ENCODE data around the gene KLLN. TPM values are rescaled to one million over a fixed set of nuclear protein-coding genes. Genes with fewer than 3 reads are reported as not detected.
A peak's percentile ranks its signal among the peaks of the same experiment; 100 is the strongest.
"Not testable (repeated sequence)": the region's sequence is repeated elsewhere in the genome, so short reads cannot be mapped to it uniquely, and the experiment has no call there.

KLLN gene
- total and polyA plus RNA-seq, 2 donors (not counting 1 experiment from before 2014, with no cell fraction given) = 0.49 to 0.66 TPM

- Histone ChIP-seq H3K9ac (ENCODE audit: insufficient read depth, low read length) (no peak overlapping the region), H3K4me3 (replicated peaks in 1 of 4; ENCODE audit: control extremely low read depth in 1 of 4, insufficient read depth in 1 of 4, low read depth in 3 of 4, low read length in 4 of 4) (peak overlapping the region in 2 of 4 experiments; percentile 80 to 85), H3K36me3 (ENCODE audit: control insufficient read depth, insufficient read depth, low read length) (no peaks in the 10 kb centered on the region), H3K79me2 (ENCODE audit: control insufficient read depth, insufficient read depth, low read length) (peaks cover 28% of the 10 kb centered on the region), H3K4me1 (ENCODE audit: control insufficient read depth, extremely low read depth, insufficient read depth, low read length) (peaks cover 3% of the 10 kb centered on the region), H3K27me3 (ENCODE audit: control insufficient read depth, insufficient read depth, low read length) (no peaks in the 10 kb centered on the region), H3K27ac (ENCODE audit: insufficient read depth, low read length) (peak overlapping the region; percentile 88), H3K4me2 (ENCODE audit: extremely low read depth, insufficient read depth, low read length) (peak overlapping the region; percentile 99), H2AFZ (ENCODE audit: low read length) (no peak overlapping the region), H3K9me3 (ENCODE audit: control insufficient read depth, insufficient read depth, low read depth, low read length) (no peaks in the 10 kb centered on the region), H4K20me1 (ENCODE audit: control insufficient read depth, extremely low read depth, insufficient read depth, low read length) (peaks cover 2% of the 10 kb centered on the region)
- TF ChIP-seq CTCF (conservative IDR thresholded peaks at IDR 0.05 in 1 of 2, IDR thresholded peaks at IDR 0.05 in 1 of 2; ENCODE audit: low read depth in 1 of 2, low read length in 2 of 2) (no peak), EZH2 (IDR thresholded peaks at IDR 0.05; ENCODE audit: low read length, missing control alignments) (no peak)
- no peak for DNase-seq (ENCODE audit: low read depth in 2 of 2)
Observed at GRCh38 chr10:87860816-87861403, 2.4 kb downstream of the KLLN start.

- Histone ChIP-seq H3K36me3 (ENCODE audit: control insufficient read depth, insufficient read depth, low read length) (no peaks in the 10 kb centered on the region), H3K4me2 (ENCODE audit: extremely low read depth, insufficient read depth, low read length) (no peak overlapping the region), H3K27me3 (ENCODE audit: control insufficient read depth, insufficient read depth, low read length) (no peaks in the 10 kb centered on the region), H3K9me3 (ENCODE audit: control insufficient read depth, insufficient read depth, low read depth, low read length) (no peaks in the 10 kb centered on the region), H3K79me2 (ENCODE audit: control insufficient read depth, insufficient read depth, low read length) (peaks cover 22% of the 10 kb centered on the region), H2AFZ (ENCODE audit: low read length) (no peak overlapping the region), H3K4me1 (ENCODE audit: control insufficient read depth, extremely low read depth, insufficient read depth, low read length) (peaks cover 3% of the 10 kb centered on the region), H4K20me1 (ENCODE audit: control insufficient read depth, extremely low read depth, insufficient read depth, low read length) (no peaks in the 10 kb centered on the region), H3K27ac (ENCODE audit: insufficient read depth, low read length) (no peak overlapping the region), H3K9ac (ENCODE audit: insufficient read depth, low read length) (no peak overlapping the region), H3K4me3 (replicated peaks in 1 of 4; ENCODE audit: control extremely low read depth in 1 of 4, insufficient read depth in 1 of 4, low read depth in 3 of 4, low read length in 4 of 4) (no peak overlapping the region)
- TF ChIP-seq CTCF (conservative IDR thresholded peaks at IDR 0.05 in 1 of 2, IDR thresholded peaks at IDR 0.05 in 1 of 2; ENCODE audit: low read depth in 1 of 2, low read length in 2 of 2) (peak; percentile 36 to 38), EZH2 (IDR thresholded peaks at IDR 0.05; ENCODE audit: low read length, missing control alignments) (no peak)
- peak; percentile 65 to 72 for DNase-seq (ENCODE audit: low read depth in 2 of 2)
Observed at GRCh38 chr10:87860156-87860795, 3.1 kb downstream of the KLLN start.

- not testable (repeated sequence) for H3K9me3 ChIP-seq (ENCODE audit: control insufficient read depth, insufficient read depth, low read depth, low read length); H3K9ac ChIP-seq (ENCODE audit: insufficient read depth, low read length); DNase-seq (ENCODE audit: low read depth in 2 of 2); H3K79me2 ChIP-seq (ENCODE audit: control insufficient read depth, insufficient read depth, low read length); H2AFZ ChIP-seq (ENCODE audit: low read length); H3K4me1 ChIP-seq (ENCODE audit: control insufficient read depth, extremely low read depth, insufficient read depth, low read length); H3K27me3 ChIP-seq (ENCODE audit: control insufficient read depth, insufficient read depth, low read length); H3K27ac ChIP-seq (ENCODE audit: insufficient read depth, low read length); H3K4me3 ChIP-seq (replicated peaks in 1 of 4; ENCODE audit: control extremely low read depth in 1 of 4, insufficient read depth in 1 of 4, low read depth in 3 of 4, low read length in 4 of 4); H4K20me1 ChIP-seq (ENCODE audit: control insufficient read depth, extremely low read depth, insufficient read depth, low read length); H3K36me3 ChIP-seq (ENCODE audit: control insufficient read depth, insufficient read depth, low read length); H3K4me2 ChIP-seq (ENCODE audit: extremely low read depth, insufficient read depth, low read length)
Observed at GRCh38 chr10:87855665-87856064, 7.7 kb downstream of the KLLN start.

GRCh38 chr10:87855247-87855646, 8.1 kb downstream of the KLLN start:
- not testable (repeated sequence) for H2AFZ ChIP-seq (ENCODE audit: low read length); H3K9ac ChIP-seq (ENCODE audit: insufficient read depth, low read length); H3K27me3 ChIP-seq (ENCODE audit: control insufficient read depth, insufficient read depth, low read length); H3K27ac ChIP-seq (ENCODE audit: insufficient read depth, low read length); H3K4me3 ChIP-seq (replicated peaks in 1 of 4; ENCODE audit: control extremely low read depth in 1 of 4, insufficient read depth in 1 of 4, low read depth in 3 of 4, low read length in 4 of 4); H3K9me3 ChIP-seq (ENCODE audit: control insufficient read depth, insufficient read depth, low read depth, low read length); H3K36me3 ChIP-seq (ENCODE audit: control insufficient read depth, insufficient read depth, low read length); H3K4me1 ChIP-seq (ENCODE audit: control insufficient read depth, extremely low read depth, insufficient read depth, low read length); H3K4me2 ChIP-seq (ENCODE audit: extremely low read depth, insufficient read depth, low read length); H4K20me1 ChIP-seq (ENCODE audit: control insufficient read depth, extremely low read depth, insufficient read depth, low read length); H3K79me2 ChIP-seq (ENCODE audit: control insufficient read depth, insufficient read depth, low read length); DNase-seq (ENCODE audit: low read depth in 2 of 2)
